ENCODE results near the gene VARS1. TPM values are rescaled to one million over a fixed set of nuclear protein-coding genes. Genes with fewer than 3 reads are reported as not detected.

The VARS1 gene
- total and polyA plus RNA-seq, 2 of the 8 experiments (the other 6 are each of a cell fraction or from before 2014, with no cell fraction given) = 53.5 to 162 TPM

DNA sequence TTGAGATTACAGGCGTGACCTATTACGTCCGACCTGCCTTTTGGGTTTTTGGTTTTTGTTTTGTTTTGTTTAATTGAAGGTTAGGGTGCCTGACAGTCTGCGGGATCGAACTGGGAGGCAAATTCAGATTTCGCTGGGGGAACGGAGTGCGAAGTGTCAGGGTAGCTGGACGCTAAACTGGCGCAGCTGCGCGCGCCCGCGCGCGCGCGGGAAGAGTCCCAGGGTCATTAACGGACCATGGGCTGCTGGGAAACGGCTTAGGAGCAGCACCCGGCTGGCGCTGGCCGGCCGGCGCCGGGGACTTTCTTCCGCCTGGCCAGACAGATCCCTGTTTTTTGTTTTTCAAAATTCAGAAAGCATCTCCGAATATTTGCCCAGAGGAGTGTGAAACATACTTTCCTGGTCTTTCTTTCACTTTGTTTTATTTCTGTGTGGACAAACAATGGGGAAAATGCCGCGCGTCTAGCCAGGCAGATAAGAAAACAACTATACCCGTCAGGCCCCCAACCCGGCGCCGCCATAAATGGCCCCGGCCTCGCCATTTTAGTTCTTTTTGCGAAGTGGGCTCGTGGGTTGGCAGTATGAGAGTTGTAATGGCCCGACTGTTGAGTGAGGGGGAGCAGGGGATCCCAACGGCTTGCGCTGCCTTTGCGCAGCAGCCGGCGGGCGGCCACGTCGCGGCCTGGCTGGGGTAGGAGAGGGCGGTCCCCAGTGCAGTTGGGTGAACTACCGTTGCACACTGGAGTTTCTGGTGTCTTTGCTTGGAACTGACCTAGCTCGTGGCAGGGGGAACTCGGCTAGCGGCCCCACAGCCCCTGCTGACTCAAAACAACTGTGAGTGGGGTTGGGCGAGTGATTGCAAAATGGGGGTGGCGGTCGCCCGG lies 39.1 kb upstream of the VARS1 start (continued):
- TF ChIP-seq POLR2AphosphoS5 (IDR thresholded peaks at IDR 0.05; ENCODE audit: low read depth, low read length) = peak; percentile 97
- TF ChIP-seq TEAD4 (IDR thresholded peaks at IDR 0.05; ENCODE audit: low read depth, low read length) = no peak
- no peak for TF ChIP-seq SIRT6 (IDR thresholded peaks at IDR 0.05; ENCODE audit: low read length)
- no peak for TF ChIP-seq RAD21 (IDR thresholded peaks at IDR 0.05 in 1 of 2, conservative IDR thresholded peaks at IDR 0.05 in 1 of 2; ENCODE audit: low read depth in 2 of 2, low read length in 2 of 2)
- TF ChIP-seq CHD2 (IDR thresholded peaks at IDR 0.05; ENCODE audit: low read length) = no peak
- TF ChIP-seq CHD1 (IDR thresholded peaks at IDR 0.05; ENCODE audit: low read depth, low read length) = no peak; the same call in 1 of the 2 replicates
- no peak for TF ChIP-seq CEBPB (IDR thresholded peaks at IDR 0.05; ENCODE audit: low read depth, low read length)
- peak; percentile 76 to 78; a peak in 2 of 4 replicates for TF ChIP-seq SIN3A (conservative IDR thresholded peaks at IDR 0.05 in 1 of 2, IDR thresholded peaks at IDR 0.05 in 1 of 2; ENCODE audit: low read depth in 1 of 2, low read length in 2 of 2)
- no peak; a peak in 1 of 3 replicates for TF ChIP-seq EP300 (IDR thresholded peaks at IDR 0.05; ENCODE audit: borderline replicate concordance in 1 of 2, low read depth in 2 of 2, low read length in 2 of 2)
- no peak for TF ChIP-seq BACH1 (IDR thresholded peaks at IDR 0.05; ENCODE audit: low read length)
- TF ChIP-seq CTBP2 (IDR thresholded peaks at IDR 0.05; ENCODE audit: borderline replicate concordance, insufficient read depth, insufficient read length, low read length) = no peak
- TF ChIP-seq JUND (IDR thresholded peaks at IDR 0.05; ENCODE audit: low read length) = no peak
- TF ChIP-seq POU5F1 (IDR thresholded peaks at IDR 0.05; ENCODE audit: low read depth, low read length) = 0 out of 2 replicates have a peak, but pooled peaks have one; percentile 36
- no peak for TF ChIP-seq EZH2 (IDR thresholded peaks at IDR 0.05; ENCODE audit: low read depth, low read length, severe bottlenecking)
- TF ChIP-seq, protein P1, sequence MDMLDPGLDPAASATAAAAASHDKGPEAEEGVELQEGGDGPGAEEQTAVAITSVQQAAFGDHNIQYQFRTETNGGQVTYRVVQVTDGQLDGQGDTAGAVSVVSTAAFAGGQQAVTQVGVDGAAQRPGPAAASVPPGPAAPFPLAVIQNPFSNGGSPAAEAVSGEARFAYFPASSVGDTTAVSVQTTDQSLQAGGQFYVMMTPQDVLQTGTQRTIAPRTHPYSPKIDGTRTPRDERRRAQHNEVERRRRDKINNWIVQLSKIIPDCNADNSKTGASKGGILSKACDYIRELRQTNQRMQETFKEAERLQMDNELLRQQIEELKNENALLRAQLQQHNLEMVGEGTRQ (IDR thresholded peaks at IDR 0.05; ENCODE audit: low read length) = no peak
- no peak for TF ChIP-seq SIX5 (IDR thresholded peaks at IDR 0.05; ENCODE audit: low read depth, low read length)
- TF ChIP-seq SP2 (IDR thresholded peaks at IDR 0.05; ENCODE audit: low read length) = no peak
- TF ChIP-seq KDM4A (IDR thresholded peaks at IDR 0.05; ENCODE audit: low read depth, low read length, severe bottlenecking) = peak; percentile 76
- TF ChIP-seq TAF1 (IDR thresholded peaks at IDR 0.05; ENCODE audit: low read depth, low read length) = peak; percentile 99
- no peak for TF ChIP-seq SP1 (IDR thresholded peaks at IDR 0.05; ENCODE audit: low read depth, low read length)
- TF ChIP-seq FOSL1 (IDR thresholded peaks at IDR 0.05; ENCODE audit: insufficient read depth, low read depth, low read length) = no peak
- 0 out of 2 replicates have a peak, but pooled peaks have one; percentile 25 for TF ChIP-seq MAX (IDR thresholded peaks at IDR 0.05)
